B cell (primary cell): ENCODE results near the gene TAS2R38. TPM values are rescaled to one million over a fixed set of nuclear protein-coding genes. Genes with fewer than 3 reads are reported as not detected.

Experiments
- ATAC-seq: fragments of 200-7000 bp; cut with Tn5 transposase; one replicate; pipeline ENCODE4 v1.10.0; 2021; ENCODE audit warnings: low read depth, mild to moderate bottlenecking, moderate number of reproducible peaks, moderate library complexity
- CTCF ChIA-PET: fragments of 350-600 bp; sonication (Branson Sonifier 250); formaldehyde crosslinking; loops from one replicate; lab custom pipeline; 2021; ENCODE audit warnings: antibody characterized with exemption, inconsistent platforms; lab: Charles Lee
- POLR2A ChIA-PET: fragments of 350-600 bp; sonication (Branson Sonifier 250); formaldehyde crosslinking; loops from one replicate; lab custom pipeline; 2021; ENCODE audit warnings: antibody characterized with exemption; lab: Charles Lee
- DNase-seq: peaks from one replicate; pipeline ENCODE4 v3.0.0; 2013
- H2AFZ ChIP-seq: 2 replicates; pipeline ENCODE4 v1.6.1; 2012; ENCODE audit warnings: mild to moderate bottlenecking, low read depth, low read length; ENCODE audit not compliant: insufficient read depth, poor library complexity, severe bottlenecking
- H3K27ac ChIP-seq, 2 donors: 1 replicate in 1 of 2; 2 replicates in 1 of 2; pipeline ENCODE4 v1.5.1; 2012 to 2013; ENCODE audit warnings: low read length in 2 of 2, mild to moderate bottlenecking in 2 of 2, moderate library complexity in 1 of 2
- H3K27me3 ChIP-seq, 4 experiments: fragments of 200-600 bp in 1 of 4; sonication (generic) in 1 of 4; replicated peaks in 1 of 4; 1 replicate in 2 of 4; 2 replicates in 2 of 4; pipeline versions ENCODE4 v1.6.1 to v1.7.0; 2013 to 2016; ENCODE audit warnings: low read length in 3 of 4, mild to moderate bottlenecking in 2 of 4, mixed read lengths in 1 of 4, moderate library complexity in 1 of 4; ENCODE audit not compliant: insufficient read depth in 4 of 4, control insufficient read depth in 3 of 4; ENCODE audit errors: control extremely low read depth in 1 of 4
- H3K36me3 ChIP-seq, 2 experiments: replicated peaks in 1 of 2; 1 replicate in 1 of 2; 2 replicates in 1 of 2; pipeline versions ENCODE4 v1.6.1 to v1.7.1; 2013; ENCODE audit warnings: low read length in 1 of 2; ENCODE audit not compliant: insufficient read depth in 2 of 2, control insufficient read depth in 1 of 2; ENCODE audit errors: control extremely low read depth in 1 of 2, extremely low read depth in 1 of 2
- H3K4me1 ChIP-seq, 2 donors: fragments of 200-600 bp in 1 of 2; sonication (generic) in 1 of 2; 1 replicate in 1 of 2; 2 replicates in 1 of 2; pipeline versions ENCODE4 v1.5.1 to v1.6.1; 2013 to 2017; ENCODE audit warnings: low read length in 2 of 2; ENCODE audit not compliant: control insufficient read depth in 2 of 2, insufficient read depth in 2 of 2
- H3K4me2 ChIP-seq: replicated peaks from 2 replicates; pipeline ENCODE3; 2012; ENCODE audit warnings: mild to moderate bottlenecking, low read depth, low read length; ENCODE audit not compliant: poor library complexity, severe bottlenecking
- H3K4me3 ChIP-seq, 5 experiments: fragments of 200-600 bp in 1 of 5; sonication (generic) in 1 of 5; 1 replicate in 3 of 5; 2 replicates in 2 of 5; pipeline versions ENCODE4 v1.5.1 to v1.7.0; 2011 to 2016; ENCODE audit warnings: low read length in 4 of 5, mild to moderate bottlenecking in 4 of 5, low read depth in 2 of 5, control low read depth in 1 of 5, moderate library complexity in 1 of 5; ENCODE audit not compliant: insufficient read depth in 1 of 5; ENCODE audit errors: control extremely low read depth in 1 of 5, extremely low read depth in 1 of 5
- H3K79me2 ChIP-seq: fragments of 200-600 bp; sonication (generic); one replicate; pipeline ENCODE4 v1.6.0; 2016; ENCODE audit warnings: low read length; ENCODE audit not compliant: control insufficient read depth, insufficient read depth
- H3K9ac ChIP-seq: fragments of 200-600 bp; sonication (generic); 2 replicates; pipeline ENCODE4 v1.6.1; 2017; ENCODE audit warnings: mild to moderate bottlenecking, low read length, moderate library complexity
- H3K9me3 ChIP-seq, 3 donors: one replicate each; pipeline versions ENCODE4 v1.6.1 to v1.7.1; 2013; ENCODE audit warnings: low read length in 2 of 3; ENCODE audit not compliant: control insufficient read depth in 2 of 3, insufficient read depth in 1 of 3; ENCODE audit errors: control extremely low read depth in 1 of 3
- H4K20me1 ChIP-seq: 2 replicates; pipeline ENCODE4 v1.6.0; 2012; ENCODE audit warnings: mild to moderate bottlenecking, low read length; ENCODE audit not compliant: insufficient read depth, control insufficient read depth, poor library complexity, severe bottlenecking
- H3K27ac Mint-ChIP-seq: one replicate; pipeline ENCODE4 v1.8.0; 2021; ENCODE audit warnings: mixed read lengths
- H3K27me3 Mint-ChIP-seq: one replicate; pipeline ENCODE4 v1.8.0; 2021; ENCODE audit warnings: mixed read lengths
- H3K4me1 Mint-ChIP-seq: one replicate; pipeline ENCODE4 v1.8.0; 2021; ENCODE audit warnings: mixed read lengths
- H3K4me3 Mint-ChIP-seq: one replicate; pipeline ENCODE4 v1.8.0; 2021; ENCODE audit warnings: mixed read lengths
- H3K9me3 Mint-ChIP-seq: one replicate; pipeline ENCODE4 v1.8.0; 2022; ENCODE audit warnings: mixed read lengths; ENCODE audit not compliant: insufficient read depth
- EZH2 ChIP-seq: IDR thresholded peaks from 2 replicates; pipeline ENCODE4 v1.6.1; 2012; ENCODE audit warnings: borderline replicate concordance, low read depth, mild to moderate bottlenecking, moderate library complexity, low read length; ENCODE audit not compliant: insufficient read depth, poor library complexity, severe bottlenecking
- WGBS: methylation state at CpG from one replicate; pipeline ENCODE4 v1.1.5; 2013; ENCODE audit warnings: missing lambda C conversion rate; ENCODE audit not compliant: insufficient coverage; 5-methylcytosine and 5-hydroxymethylcytosine counted together
- intact Hi-C: fragments of 100-400 bp; cut with micrococcal nuclease; formaldehyde crosslinking; loops from one replicate; pipeline ENCODE4 v1.10.0; 2022
- polyA plus RNA-seq: library from polyadenylated mRNA; depleted of rRNA; stranded (reverse); fragments of >200 nt; gene quantifications from 2 replicates; pipeline ENCODE4 v1.2.3, GENCODE V29; 2012
- total RNA-seq, 2 donors: library from RNA; stranded (reverse); fragments of 120-200 nt in 1 of 2; gene quantifications; 1 replicate in 1 of 2; 2 replicates in 1 of 2; pipeline versions ENCODE4 v1.2.3 to v1.2.4, GENCODE V29; 2013 to 2022
- TF ChIP-seq, protein P1 (sequence below): fragments of 200-600 bp; IDR thresholded peaks from one replicate; pipeline ENCODE4 v1.8.0; 2022; ENCODE audit warnings: antibody characterized with exemption, mild to moderate bottlenecking

TAS2R38 gene
- total and polyA plus RNA-seq, 2 donors (not counting 1 experiment from before 2014, with no cell fraction given), result not detected

DNA sequence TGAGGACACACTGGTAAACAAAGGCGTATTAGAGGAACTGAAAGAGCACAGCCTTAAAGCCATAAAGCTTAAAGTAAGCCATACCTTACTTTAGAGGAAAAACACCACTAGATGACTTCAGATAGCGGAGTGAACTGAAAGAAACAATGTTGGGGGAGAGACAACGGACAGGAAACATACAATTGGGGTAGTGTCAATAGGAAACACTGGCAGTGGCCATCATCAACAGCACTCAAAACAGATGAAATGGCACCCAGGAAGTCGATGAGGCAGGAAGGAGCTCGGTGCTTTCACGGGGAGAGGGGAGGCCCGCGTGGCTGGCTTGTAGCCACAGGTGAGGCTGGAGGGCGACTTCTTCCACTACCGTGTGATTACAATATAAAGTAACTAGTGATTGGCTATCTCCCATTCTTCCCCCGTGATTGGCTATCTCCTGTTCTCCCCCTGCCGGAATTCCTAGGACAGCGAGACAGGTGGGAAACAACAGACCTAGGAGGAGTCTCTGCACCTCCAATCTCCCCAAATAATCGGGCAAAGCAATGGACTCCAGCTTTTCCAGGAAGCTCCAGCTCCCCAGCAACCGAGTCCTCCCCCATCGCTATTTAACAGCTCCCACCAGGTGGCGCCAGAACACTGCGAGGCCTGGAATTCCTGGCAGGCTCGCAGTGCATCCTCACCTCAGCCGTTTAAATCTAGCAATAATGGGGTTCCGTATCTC is 2.4 kb upstream of the TAS2R38 start:
- WGBS, result 0% methylated on average over 7 of the region's 21 CpGs
- TF ChIP-seq, protein P1, sequence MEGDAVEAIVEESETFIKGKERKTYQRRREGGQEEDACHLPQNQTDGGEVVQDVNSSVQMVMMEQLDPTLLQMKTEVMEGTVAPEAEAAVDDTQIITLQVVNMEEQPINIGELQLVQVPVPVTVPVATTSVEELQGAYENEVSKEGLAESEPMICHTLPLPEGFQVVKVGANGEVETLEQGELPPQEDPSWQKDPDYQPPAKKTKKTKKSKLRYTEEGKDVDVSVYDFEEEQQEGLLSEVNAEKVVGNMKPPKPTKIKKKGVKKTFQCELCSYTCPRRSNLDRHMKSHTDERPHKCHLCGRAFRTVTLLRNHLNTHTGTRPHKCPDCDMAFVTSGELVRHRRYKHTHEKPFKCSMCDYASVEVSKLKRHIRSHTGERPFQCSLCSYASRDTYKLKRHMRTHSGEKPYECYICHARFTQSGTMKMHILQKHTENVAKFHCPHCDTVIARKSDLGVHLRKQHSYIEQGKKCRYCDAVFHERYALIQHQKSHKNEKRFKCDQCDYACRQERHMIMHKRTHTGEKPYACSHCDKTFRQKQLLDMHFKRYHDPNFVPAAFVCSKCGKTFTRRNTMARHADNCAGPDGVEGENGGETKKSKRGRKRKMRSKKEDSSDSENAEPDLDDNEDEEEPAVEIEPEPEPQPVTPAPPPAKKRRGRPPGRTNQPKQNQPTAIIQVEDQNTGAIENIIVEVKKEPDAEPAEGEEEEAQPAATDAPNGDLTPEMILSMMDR, result peak; percentile 74
- no peak for TF ChIP-seq EZH2
- no peaks in the 10 kb centered on the region for H3K36me3 ChIP-seq
- H3K4me3 ChIP-seq, result peak overlapping the region; percentile 28 to 70 (median 54)
- H3K4me1 ChIP-seq, result peaks cover 13 to 18% of the 10 kb centered on the region in 2 donors
- DNase-seq (peak; percentile 71), ATAC-seq (peak; percentile 69)
- H3K9ac ChIP-seq, result peak overlapping the region; percentile 60
- Mint-ChIP-seq H3K27me3 (no peaks in the 10 kb centered on the region), H3K4me3 (peak overlapping the region; percentile 77), H3K4me1 (peaks cover 25% of the 10 kb centered on the region), H3K9me3 (peaks cover 4% of the 10 kb centered on the region), H3K27ac (peak overlapping the region; percentile 72)
- no peaks in the 10 kb centered on the region for H4K20me1 ChIP-seq
- CTCF ChIA-PET, result interaction anchor here (0.5 to 3.4 kb wide), 14 partner anchors 9 to 506 kb away, joined by 3 to 21 read pairs (median 4); no protein-coding TSS in a partner anchor
- H3K79me2 ChIP-seq, result no peaks in the 10 kb centered on the region
- H3K27me3 ChIP-seq, result no peaks in the 10 kb centered on the region
- H3K9me3 ChIP-seq, result no peaks in the 10 kb centered on the region
- intact Hi-C loops, result loop anchor here (5.0 to 10.0 kb wide), 2 partner anchors 209 to 506 kb away; no protein-coding TSS in a partner anchor
- peak overlapping the region; percentile 65 to 80 for H3K27ac ChIP-seq
- peak overlapping the region; percentile 86 for H2AFZ ChIP-seq
- POLR2A ChIA-PET, result no interaction called here
- peak overlapping the region; percentile 71 for H3K4me2 ChIP-seq

DNA sequence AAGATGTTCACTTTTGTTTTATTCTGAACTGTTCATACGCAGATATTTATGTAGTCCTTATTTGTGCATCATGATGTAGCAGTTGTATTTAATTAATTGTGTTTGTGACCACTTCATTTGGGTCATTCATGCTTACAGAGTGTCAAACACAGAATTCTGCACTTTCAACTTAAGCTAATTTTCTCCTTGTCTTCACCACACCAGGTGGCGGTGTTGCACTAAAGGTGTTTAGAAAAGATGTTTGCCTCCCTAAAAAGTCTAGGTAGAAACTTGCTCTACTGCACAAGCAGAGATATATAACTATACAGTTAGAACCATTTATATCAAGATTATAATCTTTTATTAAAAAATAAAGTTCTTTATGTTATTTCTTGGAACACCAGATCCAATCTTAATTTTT is 1.3 kb upstream of the TAS2R38 start:
- no peak for TF ChIP-seq EZH2
- TF ChIP-seq, protein P1, result peak; percentile 27
- CTCF ChIA-PET, result interaction anchor here (0.8 to 3.4 kb wide), 7 partner anchors 8 to 484 kb away, joined by 3 to 21 read pairs (median 4); no protein-coding TSS in a partner anchor

More for the DNA sequence above, 1.3 kb upstream of the TAS2R38 start:
- peaks cover 4% of the 10 kb centered on the region for H3K9me3 Mint-ChIP-seq
- Histone ChIP-seq H3K36me3 (no peaks in the 10 kb centered on the region), H3K9ac (no peak overlapping the region), H3K4me3 (no peak overlapping the region), H3K4me2 (no peak overlapping the region), H3K27me3 (no peaks in the 10 kb centered on the region), H4K20me1 (no peaks in the 10 kb centered on the region), H3K4me1 (peaks cover 13 to 17% of the 10 kb centered on the region in 2 donors), H3K79me2 (no peaks in the 10 kb centered on the region), H2AFZ (no peak overlapping the region), H3K9me3 (no peaks in the 10 kb centered on the region), H3K27ac (no peak overlapping the region)
- POLR2A ChIA-PET, result no interaction called here
- intact Hi-C loops, result loop anchor here (5.0 to 10.0 kb wide), 2 partner anchors 210 to 507 kb away; no protein-coding TSS in a partner anchor
- no CpG with 5 or more reads among the region's 2 CpGs for WGBS
- no peaks in the 10 kb centered on the region for H3K27me3 Mint-ChIP-seq
- DNase-seq (peak; percentile 16), ATAC-seq (no peak)
- no peak overlapping the region for H3K4me3 Mint-ChIP-seq
- H3K27ac Mint-ChIP-seq, result no peak overlapping the region
- peaks cover 24% of the 10 kb centered on the region for H3K4me1 Mint-ChIP-seq
